Esophagus (tissue), 2 donors: ENCODE data around the gene OSBPL2. TPM values are rescaled to one million over a fixed set of nuclear protein-coding genes. Genes with fewer than 3 reads are reported as not detected.

Source experiments
- H3K27ac ChIP-seq, 2 donors: one replicate each; pipeline ENCODE4 v1.5.1; 2013; ENCODE audit warnings: low read depth in 2 of 2, mild to moderate bottlenecking in 2 of 2, inconsistent platforms in 1 of 2, low read length in 1 of 2, moderate library complexity in 1 of 2
- H3K27me3 ChIP-seq, 2 donors: one replicate each; pipeline ENCODE4 v1.6.1; 2013; ENCODE audit warnings: low read length in 2 of 2, control low read depth in 1 of 2, mild to moderate bottlenecking in 1 of 2; ENCODE audit not compliant: insufficient read depth in 2 of 2, control insufficient read depth in 1 of 2
- H3K36me3 ChIP-seq, 2 donors: one replicate each; pipeline ENCODE4 v1.6.1; 2013; ENCODE audit warnings: low read length in 1 of 2; ENCODE audit not compliant: control insufficient read depth in 2 of 2, insufficient read depth in 2 of 2
- H3K4me1 ChIP-seq, 2 donors: one replicate each; pipeline ENCODE4 v1.6.1; 2013; ENCODE audit warnings: low read length in 1 of 2; ENCODE audit not compliant: control insufficient read depth in 2 of 2, insufficient read depth in 2 of 2
- H3K4me3 ChIP-seq, 2 donors: one replicate each; pipeline ENCODE4 v1.5.1; 2013; ENCODE audit warnings: low read length in 2 of 2, mild to moderate bottlenecking in 2 of 2, low read depth in 1 of 2, moderate library complexity in 1 of 2
- H3K9me3 ChIP-seq, 2 donors: one replicate each; pipeline ENCODE4 v1.6.1; 2013; ENCODE audit warnings: mild to moderate bottlenecking in 2 of 2, low read depth in 1 of 2, low read length in 1 of 2, moderate library complexity in 1 of 2; ENCODE audit not compliant: control insufficient read depth in 2 of 2, insufficient read depth in 1 of 2
- WGBS, 2 donors: extraction: QIAGEN DNeasy Blood & Tissue Kit; methylation state at CpG; one replicate each; pipeline ENCODE4 v1.1.7; 2013; 5-methylcytosine and 5-hydroxymethylcytosine counted together
- polyA plus RNA-seq, 2 donors: library from polyadenylated mRNA; stranded (reverse); fragments of 200-250 nt; gene quantifications; one replicate each; pipeline ENCODE4 v1.2.3, GENCODE V29; 2013
- donor health status: healthy with polysubstance abuse.
- donor health status: Bipolar disorder and iron deficiency.

OSBPL2 gene
- polyA plus RNA-seq, 2 donors = 31.2 to 32.3 TPM

- Histone ChIP-seq H3K36me3 (peaks cover 10 to 83% of the 10 kb centered on the region in 2 donors), H3K4me1 (peaks cover 0 to 10% of the 10 kb centered on the region in 2 donors), H3K4me3 (no peak overlapping the region), H3K27me3 (no peaks in the 10 kb centered on the region), H3K9me3 (peaks cover 0 to 1% of the 10 kb centered on the region in 2 donors), H3K27ac (no peak overlapping the region)
- WGBS, 2 donors = 70 to 83% methylated on average over 15 to 16 of the region's 16 CpGs
Measured at GRCh38 chr20:62332421-62332820, 94.1 kb downstream of the OSBPL2 start.

DNA sequence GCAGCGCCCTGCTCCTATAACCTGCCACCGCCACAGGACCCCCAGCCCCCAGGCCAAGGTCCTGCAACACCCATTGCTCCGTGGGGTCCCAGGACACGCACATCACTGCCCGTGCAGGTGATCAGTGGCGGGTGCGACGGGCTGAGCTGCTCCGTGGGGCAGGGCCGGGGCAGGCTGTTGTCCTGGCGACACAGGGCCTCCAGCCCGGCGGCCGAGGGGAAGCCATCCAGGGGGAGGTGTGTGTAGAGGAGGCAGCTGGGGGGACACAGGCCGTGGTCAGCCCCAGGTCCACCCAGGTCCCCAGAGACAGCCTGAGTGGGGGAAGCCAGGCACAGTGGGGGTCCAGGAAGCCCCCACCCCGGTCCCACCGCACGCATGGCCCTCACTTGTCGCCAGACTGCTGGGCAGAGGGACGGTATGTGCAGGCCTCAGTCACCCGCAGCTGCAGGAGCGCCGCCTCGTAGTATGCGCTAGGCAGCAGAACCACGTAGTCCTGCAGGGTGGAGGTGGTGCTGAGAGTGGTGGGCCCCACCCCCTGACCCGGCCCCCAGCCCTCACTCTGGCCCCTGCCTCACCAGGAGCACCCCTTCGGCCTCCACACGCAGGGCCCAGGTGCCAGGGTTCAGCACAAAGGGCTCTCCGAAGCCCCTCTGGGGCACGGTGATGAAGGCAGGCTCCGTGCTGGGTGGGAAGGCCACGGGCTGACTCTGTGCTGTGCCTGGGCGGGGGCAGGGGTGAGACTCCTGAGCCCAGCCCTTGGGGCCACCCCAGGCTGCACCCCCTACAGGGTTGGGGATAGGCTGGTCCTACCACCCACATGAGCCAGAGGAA is 94.9 kb downstream of the OSBPL2 start:
- H3K27ac ChIP-seq = no peak overlapping the region
- H3K36me3 ChIP-seq = peaks cover 7 to 83% of the 10 kb centered on the region in 2 donors
- peaks cover 0 to 5% of the 10 kb centered on the region in 2 donors for H3K9me3 ChIP-seq
- peaks cover 0 to 10% of the 10 kb centered on the region in 2 donors for H3K4me1 ChIP-seq
- H3K27me3 ChIP-seq = no peaks in the 10 kb centered on the region
- 86 to 92% methylated on average over 34 of the region's 34 CpGs for WGBS, 2 donors
- H3K4me3 ChIP-seq = no peak overlapping the region

DNA sequence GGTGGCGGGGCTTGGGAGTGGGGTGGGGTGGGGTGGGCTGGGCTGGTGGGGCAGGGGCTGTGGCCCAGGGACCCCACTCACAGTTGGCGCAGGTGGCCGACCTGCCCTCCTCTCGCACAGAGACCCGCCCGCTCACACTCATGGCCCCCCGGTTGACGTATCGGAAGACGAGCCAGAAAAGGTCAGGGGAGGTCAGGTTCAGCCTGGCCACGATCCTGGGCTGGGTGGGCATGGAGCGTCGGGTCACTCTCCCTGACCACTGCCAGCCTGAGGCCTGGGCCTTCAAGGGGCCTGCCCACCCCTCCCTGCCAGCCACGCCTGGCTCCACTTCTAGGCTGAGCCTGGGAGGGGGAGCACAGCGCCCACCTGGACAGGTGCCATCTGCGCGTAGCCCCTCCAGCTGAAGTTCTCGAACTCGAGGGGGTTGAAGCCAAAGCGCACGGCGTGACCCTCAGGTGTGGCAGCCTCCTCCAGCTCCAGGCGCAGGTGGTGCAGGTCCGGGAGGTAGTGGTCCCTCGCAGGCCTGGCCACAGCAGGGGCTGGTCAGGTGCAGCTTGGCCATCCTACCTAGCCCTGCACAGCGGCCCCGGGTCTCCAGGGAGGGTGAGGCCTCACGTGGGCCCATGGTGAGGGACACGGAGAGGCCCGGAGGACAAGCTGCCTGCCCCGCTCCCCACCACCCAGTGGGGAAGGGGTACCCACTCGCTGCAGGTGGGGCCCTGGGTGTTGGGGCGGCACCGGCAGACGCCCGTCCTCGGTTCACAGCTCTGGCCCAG is 95.7 kb downstream of the OSBPL2 start:
- H3K27ac ChIP-seq = no peak overlapping the region
- peaks cover 0 to 5% of the 10 kb centered on the region in 2 donors for H3K9me3 ChIP-seq
- peaks cover 7 to 77% of the 10 kb centered on the region in 2 donors for H3K36me3 ChIP-seq
- no peaks in the 10 kb centered on the region for H3K27me3 ChIP-seq
- 80 to 84% methylated on average over 31 to 37 of the region's 37 CpGs for WGBS, 2 donors
- H3K4me3 ChIP-seq = no peak overlapping the region
- peaks cover 0 to 10% of the 10 kb centered on the region in 2 donors for H3K4me1 ChIP-seq

GRCh38 chr20:62334881-62335280 is 96.6 kb downstream of the OSBPL2 start:
- WGBS, 2 donors = 87 to 91% methylated on average over 13 of the region's 13 CpGs
- Histone ChIP-seq H3K36me3 (peaks cover 7 to 71% of the 10 kb centered on the region in 2 donors), H3K9me3 (peaks cover 0 to 5% of the 10 kb centered on the region in 2 donors), H3K27me3 (no peaks in the 10 kb centered on the region), H3K4me3 (no peak overlapping the region), H3K27ac (no peak overlapping the region), H3K4me1 (peaks cover 0 to 10% of the 10 kb centered on the region in 2 donors)

DNA sequence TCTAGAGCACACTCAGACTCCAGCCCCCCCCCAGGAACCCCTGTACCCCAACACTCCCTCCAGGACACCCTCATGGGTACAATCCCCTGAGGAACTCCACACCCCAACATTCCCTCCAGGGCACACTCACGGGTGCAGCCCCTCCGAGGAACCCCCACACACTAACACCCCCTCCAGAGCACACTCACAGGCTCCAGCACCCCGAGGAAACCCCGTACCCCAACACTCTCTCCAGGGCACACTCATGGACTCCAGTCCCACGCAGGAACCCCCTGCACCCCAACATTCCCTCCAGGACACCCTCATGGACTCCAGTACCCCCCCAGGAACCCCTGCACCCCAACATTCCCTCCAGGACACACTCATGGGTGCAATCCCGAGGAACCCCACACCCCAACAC is 97.2 kb downstream of the OSBPL2 start:
- Histone ChIP-seq H3K4me3 (no peak overlapping the region), H3K27me3 (no peaks in the 10 kb centered on the region), H3K9me3 (peaks cover 0 to 5% of the 10 kb centered on the region in 2 donors), H3K27ac (no peak overlapping the region), H3K36me3 (peaks cover 7 to 66% of the 10 kb centered on the region in 2 donors), H3K4me1 (peaks cover 0 to 10% of the 10 kb centered on the region in 2 donors)
- 85 to 87% methylated on average over 6 of the region's 6 CpGs for WGBS, 2 donors

GRCh38 chr20:62336329-62336728 is 98.0 kb downstream of the OSBPL2 start:
- Histone ChIP-seq H3K27me3 (no peaks in the 10 kb centered on the region), H3K4me3 (no peak overlapping the region)

DNA sequence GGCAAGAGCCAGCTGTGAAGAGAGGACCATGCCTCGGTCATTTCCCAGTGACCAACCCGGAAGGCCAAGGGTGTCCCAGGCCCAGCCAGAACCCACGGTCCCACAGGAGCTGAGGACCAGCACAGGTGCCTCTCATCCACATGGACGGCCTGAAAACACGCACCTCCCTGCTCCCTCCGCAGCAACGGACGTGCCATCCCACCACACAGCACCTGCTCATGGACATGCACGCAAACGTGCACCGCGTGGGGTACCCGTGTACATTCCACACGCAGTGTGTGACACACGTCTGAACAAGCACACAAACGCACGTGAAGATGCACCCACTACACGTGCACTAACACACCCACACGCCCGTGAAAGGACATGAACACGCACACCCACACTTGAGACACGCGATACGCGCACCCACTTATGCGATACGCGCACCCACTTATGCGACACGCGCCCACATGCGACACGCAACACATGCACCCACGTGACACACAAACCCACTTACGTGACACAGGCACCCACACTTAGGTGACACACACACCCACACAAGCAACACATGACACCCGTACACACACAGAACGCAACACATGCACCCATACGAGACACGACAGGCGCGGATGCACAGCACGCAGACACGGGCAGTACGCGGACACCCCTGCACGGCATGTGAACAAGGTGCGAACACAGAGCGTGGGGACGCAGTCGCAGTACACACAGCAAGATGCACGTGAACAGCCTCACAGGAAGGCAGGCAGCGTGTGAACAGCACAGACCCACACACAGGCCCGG is 98.6 kb downstream of the OSBPL2 start:
- Histone ChIP-seq H3K4me3 (no peak overlapping the region), H3K9me3 (peaks cover 0 to 7% of the 10 kb centered on the region in 2 donors), H3K4me1 (peaks cover 0 to 3% of the 10 kb centered on the region in 2 donors), H3K36me3 (peaks cover 7 to 58% of the 10 kb centered on the region in 2 donors), H3K27me3 (no peaks in the 10 kb centered on the region), H3K27ac (no peak overlapping the region)
- 88 to 91% methylated on average over 53 of the region's 53 CpGs for WGBS, 2 donors

More at GRCh38 chr20:62336329-62336728, 98.0 kb downstream of the OSBPL2 start:
- peaks cover 7 to 60% of the 10 kb centered on the region in 2 donors for H3K36me3 ChIP-seq
- H3K9me3 ChIP-seq = peaks cover 0 to 6% of the 10 kb centered on the region in 2 donors
- H3K27ac ChIP-seq = no peak overlapping the region
- WGBS, 2 donors = 76 to 79% methylated on average over 11 of the region's 11 CpGs
- H3K4me1 ChIP-seq = peaks cover 0 to 3% of the 10 kb centered on the region in 2 donors

DNA sequence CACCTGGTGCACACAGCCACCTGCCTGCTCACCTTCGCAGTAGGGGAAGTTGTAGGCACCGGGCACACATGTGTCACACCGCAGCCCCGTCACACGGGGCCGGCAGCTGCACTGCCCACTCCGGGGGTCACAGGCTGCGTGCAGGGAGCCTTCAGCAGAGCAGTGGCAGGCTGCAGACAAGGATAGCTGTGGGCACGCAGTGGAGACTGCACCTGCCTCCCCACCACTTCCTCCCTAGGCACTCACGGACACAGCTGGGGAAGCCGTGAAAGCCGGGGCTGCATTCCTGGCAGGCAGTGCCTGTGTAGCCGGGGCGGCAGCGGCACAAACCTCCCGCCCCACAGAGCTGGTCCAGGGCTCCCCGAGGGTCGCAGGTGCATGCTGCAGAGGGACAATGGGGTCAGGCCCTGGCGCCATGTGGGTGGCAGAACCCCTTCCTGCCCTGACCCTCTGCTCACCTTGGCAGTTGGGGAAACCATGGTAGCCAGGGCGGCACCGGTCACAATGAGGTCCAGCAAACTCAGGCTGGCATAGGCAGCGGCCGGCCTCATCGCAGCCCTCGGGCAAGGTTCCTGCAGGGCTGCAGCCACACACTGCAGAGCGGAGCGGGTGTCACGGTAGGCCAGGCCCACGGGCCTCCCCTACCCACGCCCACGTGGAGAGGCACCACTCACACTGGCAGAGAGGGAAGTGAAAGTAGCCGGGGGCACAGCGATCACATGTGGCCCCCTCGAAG is 99.4 kb downstream of the OSBPL2 start:
- H3K27me3 ChIP-seq = no peaks in the 10 kb centered on the region
- 81 to 83% methylated on average over 33 to 34 of the region's 34 CpGs for WGBS, 2 donors
- H3K4me1 ChIP-seq = peaks cover 0 to 3% of the 10 kb centered on the region in 2 donors
- H3K4me3 ChIP-seq = no peak overlapping the region
- H3K9me3 ChIP-seq = peaks cover 0 to 7% of the 10 kb centered on the region in 2 donors
- no peak overlapping the region for H3K27ac ChIP-seq
- H3K36me3 ChIP-seq = peaks cover 7 to 50% of the 10 kb centered on the region in 2 donors
